ENCODE data around the gene ZNF669. TPM values are rescaled to one million over a fixed set of nuclear protein-coding genes. Genes with fewer than 3 reads are reported as not detected.
"Not testable (repeated sequence)": the region's sequence is repeated elsewhere in the genome, so short reads cannot be mapped to it uniquely, and the experiment has no call there.

The ZNF669 gene
- total RNA-seq, 1 experiment from 2014 or later, result 19.5 TPM

- peaks cover 3% of the 10 kb centered on the region for H3K79me1 ChIP-seq (ENCODE audit: insufficient read depth, low read depth, low read length, poor library complexity, severe bottlenecking)
- no peak overlapping the region for H2BK120ac ChIP-seq (ENCODE audit: low read depth, low read length, poor library complexity, severe bottlenecking)
- Mint-ChIP-seq H3K27ac (no peak overlapping the region), H3K4me3 (no peak overlapping the region), H3K36me3 (ENCODE audit: insufficient read depth in 1 of 3, low read depth in 3 of 3) (peaks cover 51 to 75% (median 75%) of the 10 kb centered on the region in 3 experiments), H3K4me1 (peaks cover 5 to 8% of the 10 kb centered on the region in 2 experiments), H3K27me3 (ENCODE audit: low read depth) (no peaks in the 10 kb centered on the region), H3K9me3 (peaks cover 37 to 54% of the 10 kb centered on the region in 2 experiments)
- no peak for TF ChIP-seq CTCF (conservative IDR thresholded peaks at IDR 0.05)
- H4K8ac ChIP-seq (replicated peaks; ENCODE audit: insufficient read length, low read depth, low read length), result no peak overlapping the region
- no peaks in the 10 kb centered on the region for H4K20me1 ChIP-seq (ENCODE audit: control insufficient read depth, insufficient read depth, insufficient read length)
- H3K9me3 ChIP-seq (ENCODE audit: control insufficient read depth, low read depth, low read length), result peaks cover 8% of the 10 kb centered on the region
- no peak overlapping the region for H3K4ac ChIP-seq (ENCODE audit: low read depth, low read length)
- H3K14ac ChIP-seq (ENCODE audit: insufficient read depth, low read length), result no peak overlapping the region
- H3K23me2 ChIP-seq (ENCODE audit: insufficient read length, low read depth, low read length, poor library complexity, severe bottlenecking), result no peaks in the 10 kb centered on the region
- no peak overlapping the region for H4K91ac ChIP-seq (ENCODE audit: insufficient read length, low read depth, low read length)
- H3K56ac ChIP-seq (ENCODE audit: insufficient read length, low read depth, low read length), result no peak overlapping the region
- no peak overlapping the region for H2AK5ac ChIP-seq (ENCODE audit: insufficient read length, low read length)
- no peak for DNase-seq
- no peaks in the 10 kb centered on the region for H3K27me3 ChIP-seq (ENCODE audit: insufficient read depth, low read length)
- H3K4me1 ChIP-seq (ENCODE audit: insufficient read depth, low read length), result no peaks in the 10 kb centered on the region
- no peak overlapping the region for H3K18ac ChIP-seq (ENCODE audit: insufficient read length, low read depth, low read length)
- H3K4me2 ChIP-seq (ENCODE audit: insufficient read depth, insufficient read length, low read length), result no peak overlapping the region
- WGBS (ENCODE audit: extremely low coverage, insufficient read length, low lambda C conversion rate), result no CpG with 5 or more reads among the region's 6 CpGs
- H2BK5ac ChIP-seq (ENCODE audit: insufficient read length, low read length), result no peak overlapping the region
- no peak overlapping the region for H4K5ac ChIP-seq (ENCODE audit: insufficient read length, low read depth, low read length)
- no peak overlapping the region for H2AFZ ChIP-seq (ENCODE audit: low read length)
- H2BK15ac ChIP-seq (ENCODE audit: low read depth, low read length), result no peak overlapping the region
- H2BK12ac ChIP-seq (ENCODE audit: insufficient read length, low read depth, low read length), result no peak overlapping the region
- H3K79me2 ChIP-seq (ENCODE audit: insufficient read depth, low read length), result no peaks in the 10 kb centered on the region
- H3K9ac ChIP-seq (ENCODE audit: extremely low read depth, insufficient read length, low read length), result no peak overlapping the region
- no peak overlapping the region for H2BK20ac ChIP-seq (ENCODE audit: low read depth, low read length, poor library complexity, severe bottlenecking)
- no peak overlapping the region for H3K23ac ChIP-seq (ENCODE audit: insufficient read length, low read depth, low read length)
- H3K27ac ChIP-seq (ENCODE audit: insufficient read length, low read depth, low read length), result no peak overlapping the region
- no peak overlapping the region for H3T11ph ChIP-seq (ENCODE audit: low read length)
Observed at GRCh38 chr1:247145279-247145678, 41.1 kb upstream of the ZNF669 start.

GRCh38 chr1:247139557-247139956 lies 35.4 kb upstream of the ZNF669 start:
- H3K79me1 ChIP-seq (ENCODE audit: insufficient read depth, low read depth, low read length, poor library complexity, severe bottlenecking); H2AFZ ChIP-seq (ENCODE audit: low read length); H4K20me1 ChIP-seq (ENCODE audit: control insufficient read depth, insufficient read depth, insufficient read length); H3K4me1 ChIP-seq (ENCODE audit: insufficient read depth, low read length); DNase-seq; H3K18ac ChIP-seq (ENCODE audit: insufficient read length, low read depth, low read length); H3K23ac ChIP-seq (ENCODE audit: insufficient read length, low read depth, low read length); H2BK120ac ChIP-seq (ENCODE audit: low read depth, low read length, poor library complexity, severe bottlenecking); H3K9me3 ChIP-seq (ENCODE audit: control insufficient read depth, low read depth, low read length); H3K27me3 Mint-ChIP-seq (ENCODE audit: low read depth); H4K8ac ChIP-seq (replicated peaks; ENCODE audit: insufficient read length, low read depth, low read length); H3K79me2 ChIP-seq (ENCODE audit: insufficient read depth, low read length); H3K27ac Mint-ChIP-seq; H3K14ac ChIP-seq (ENCODE audit: insufficient read depth, low read length); H3K27ac ChIP-seq (ENCODE audit: insufficient read length, low read depth, low read length); H3K4me3 Mint-ChIP-seq; H3K4ac ChIP-seq (ENCODE audit: low read depth, low read length); H4K5ac ChIP-seq (ENCODE audit: insufficient read length, low read depth, low read length); H4K91ac ChIP-seq (ENCODE audit: insufficient read length, low read depth, low read length); H2BK20ac ChIP-seq (ENCODE audit: low read depth, low read length, poor library complexity, severe bottlenecking); H3K4me2 ChIP-seq (ENCODE audit: insufficient read depth, insufficient read length, low read length); H3K9ac ChIP-seq (ENCODE audit: extremely low read depth, insufficient read length, low read length); H3T11ph ChIP-seq (ENCODE audit: low read length); H2BK15ac ChIP-seq (ENCODE audit: low read depth, low read length); H2BK12ac ChIP-seq (ENCODE audit: insufficient read length, low read depth, low read length); H3K56ac ChIP-seq (ENCODE audit: insufficient read length, low read depth, low read length); H3K27me3 ChIP-seq (ENCODE audit: insufficient read depth, low read length); H2BK5ac ChIP-seq (ENCODE audit: insufficient read length, low read length); H3K23me2 ChIP-seq (ENCODE audit: insufficient read length, low read depth, low read length, poor library complexity, severe bottlenecking); H2AK5ac ChIP-seq (ENCODE audit: insufficient read length, low read length); H3K4me1 Mint-ChIP-seq: not testable (repeated sequence)
- peaks cover 58 to 76% (median 75%) of the 10 kb centered on the region in 3 experiments for H3K36me3 Mint-ChIP-seq (ENCODE audit: insufficient read depth in 1 of 3, low read depth in 3 of 3)
- peaks cover 61 to 62% of the 10 kb centered on the region in 2 experiments for H3K9me3 Mint-ChIP-seq

Data from H9 (cell line).